Gastroesophageal sphincter (tissue), 4 donors: ENCODE data around the gene DENND6B. TPM values are rescaled to one million over a fixed set of nuclear protein-coding genes. Genes with fewer than 3 reads are reported as not detected.

Source experiments
- ATAC-seq: fragments of 150-250 bp; one replicate; pipeline ENCODE4 v1.9.1; 2016; ENCODE audit warnings: mild to moderate bottlenecking, moderate library complexity
- H3K27ac ChIP-seq, 4 donors: fragments of 200-600 bp; sonication (generic) in 3 of 4; 1 replicate in 3 of 4; 2 replicates in 1 of 4; pipeline ENCODE4 v1.5.1; 2016 to 2019
- H3K27me3 ChIP-seq: fragments of 200-600 bp; sonication (generic); one replicate; pipeline ENCODE4 v1.5.1; 2019
- H3K36me3 ChIP-seq, 2 donors: fragments of 200-600 bp; sonication (generic); one replicate each; pipeline ENCODE4 v1.5.1; 2019; ENCODE audit warnings: control low read depth in 1 of 2
- H3K4me1 ChIP-seq, 3 donors: fragments of 200-600 bp; sonication (generic); 1 replicate in 2 of 3; 2 replicates in 1 of 3; pipeline ENCODE4 v1.5.1; 2016 to 2019; ENCODE audit warnings: control low read depth in 2 of 3
- H3K4me3 ChIP-seq, 2 donors: fragments of 200-600 bp; sonication (generic); one replicate each; pipeline ENCODE4 v1.5.1; 2019; ENCODE audit warnings: mild to moderate bottlenecking in 1 of 2, moderate library complexity in 1 of 2
- H3K9me3 ChIP-seq, 3 donors: fragments of 200-600 bp; sonication (generic); one replicate each; pipeline ENCODE4 v1.5.1; 2017 to 2019; ENCODE audit warnings: control low read depth in 2 of 3
- EP300 ChIP-seq: sonication (generic); formaldehyde crosslinking; IDR thresholded peaks from one replicate; pipeline ENCODE4 v1.6.1; 2017; ENCODE audit warnings: antibody characterized with exemption, mild to moderate bottlenecking
- POLR2A ChIP-seq, 2 donors: fragments of 450-650 bp; IDR thresholded peaks; one replicate each; pipeline ENCODE4 v1.6.1; 2017; ENCODE audit warnings: antibody characterized with exemption in 2 of 2, mild to moderate bottlenecking in 2 of 2, moderate library complexity in 1 of 2
- POLR2AphosphoS5 ChIP-seq: sonication (generic); formaldehyde crosslinking; IDR thresholded peaks from one replicate; pipeline ENCODE4 v1.6.1; 2017; ENCODE audit warnings: antibody characterized with exemption
- whole genome bisulfite sequencing, 2 donors: methylation state at CpG; one replicate each; pipeline ENCODE4 v1.1.5; 2018; ENCODE audit warnings: low coverage in 1 of 2; 5-methylcytosine and 5-hydroxymethylcytosine counted together
- total RNA-seq, 4 donors: library from RNA; depleted of rRNA; stranded (reverse); fragments of >200 nt; gene quantifications; one replicate each; pipeline ENCODE4 v1.1.0, GENCODE V29; 2016
- TF ChIP-seq, protein P1 (sequence below), 4 experiments: fragments of 200-600 bp in 2 of 4; fragments of 450-650 bp in 2 of 4; sonication (generic) in 1 of 4; IDR thresholded peaks; one replicate each; pipeline ENCODE4 v1.5.1; 2017 to 2019; ENCODE audit warnings: antibody characterized with exemption in 4 of 4, mild to moderate bottlenecking in 2 of 4, moderate library complexity in 2 of 4

The DENND6B gene
- total RNA-seq, 4 donors from 2014 or later: 2.0 to 4.8 (median 2.8) TPM

DNA sequence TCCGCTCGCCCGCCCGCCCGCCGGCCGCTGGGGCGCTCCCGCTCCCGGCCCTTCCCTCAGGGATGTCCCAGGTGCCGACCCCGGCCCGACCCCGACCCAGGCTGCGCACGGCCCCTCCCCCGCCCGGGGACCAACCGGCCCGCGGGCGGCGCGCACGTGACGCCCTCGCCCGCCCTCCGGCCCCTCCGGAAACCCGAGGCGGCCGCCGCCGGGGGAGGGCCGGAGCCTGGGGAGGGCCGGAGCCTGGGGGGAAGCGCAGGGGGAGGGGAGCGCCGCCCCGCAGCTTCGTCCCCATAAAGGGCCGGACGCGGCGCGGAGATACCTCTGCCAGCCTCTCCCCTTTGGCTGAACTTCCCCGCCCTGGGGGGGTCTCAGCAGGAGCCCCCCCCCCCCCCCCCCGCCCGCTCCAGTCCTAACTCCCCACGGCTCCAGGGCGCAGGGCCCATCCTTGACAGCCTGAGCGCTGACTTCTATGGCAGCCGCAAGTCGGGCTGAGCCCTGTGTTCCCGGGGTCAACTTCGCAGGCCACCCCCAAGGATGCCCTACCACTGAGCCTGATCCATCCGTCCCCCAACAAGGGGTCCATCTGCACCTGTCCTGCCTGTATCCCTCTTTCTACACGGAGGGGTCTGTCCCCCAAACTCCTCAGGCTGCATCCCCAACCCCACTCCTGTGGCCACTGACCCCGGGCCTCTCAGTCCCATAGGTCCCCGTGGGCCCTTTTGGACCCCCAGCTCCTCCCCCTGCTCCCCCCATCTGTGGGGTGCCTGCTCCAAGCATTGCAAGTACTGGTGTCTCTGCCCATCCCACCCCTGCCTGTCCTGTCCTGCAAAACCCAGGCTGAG lies 65.0 kb downstream of the DENND6B start, which contains the start of gene MAPK12:
MAPK12 (minus strand) TSS at position 69 of the 845 bp plus-strand sequence. CDS start 174 bp downstream, outside the sequence.
- Histone ChIP-seq H3K4me3 (peak within 1 kb of the TSS; percentile 15 to 60), H3K4me1 (peaks cover 0 to 49% (median 6%) of the 10 kb centered on the region in 3 donors), H3K9me3 (no peaks in the 10 kb centered on the region), H3K36me3 (peaks cover 0 to 5% of the 10 kb centered on the region in 2 donors), H3K27ac (peak within 1 kb of the TSS in 3 of 4 donors; percentile 70 to 78 (median 75)), H3K27me3 (peaks cover 57% of the 10 kb centered on the region)
- TF ChIP-seq POLR2AphosphoS5: no peak
- no peak for TF ChIP-seq POLR2A (IDR thresholded peaks at IDR 0.05)
- TF ChIP-seq EP300: no peak
- TF ChIP-seq, protein P1, sequence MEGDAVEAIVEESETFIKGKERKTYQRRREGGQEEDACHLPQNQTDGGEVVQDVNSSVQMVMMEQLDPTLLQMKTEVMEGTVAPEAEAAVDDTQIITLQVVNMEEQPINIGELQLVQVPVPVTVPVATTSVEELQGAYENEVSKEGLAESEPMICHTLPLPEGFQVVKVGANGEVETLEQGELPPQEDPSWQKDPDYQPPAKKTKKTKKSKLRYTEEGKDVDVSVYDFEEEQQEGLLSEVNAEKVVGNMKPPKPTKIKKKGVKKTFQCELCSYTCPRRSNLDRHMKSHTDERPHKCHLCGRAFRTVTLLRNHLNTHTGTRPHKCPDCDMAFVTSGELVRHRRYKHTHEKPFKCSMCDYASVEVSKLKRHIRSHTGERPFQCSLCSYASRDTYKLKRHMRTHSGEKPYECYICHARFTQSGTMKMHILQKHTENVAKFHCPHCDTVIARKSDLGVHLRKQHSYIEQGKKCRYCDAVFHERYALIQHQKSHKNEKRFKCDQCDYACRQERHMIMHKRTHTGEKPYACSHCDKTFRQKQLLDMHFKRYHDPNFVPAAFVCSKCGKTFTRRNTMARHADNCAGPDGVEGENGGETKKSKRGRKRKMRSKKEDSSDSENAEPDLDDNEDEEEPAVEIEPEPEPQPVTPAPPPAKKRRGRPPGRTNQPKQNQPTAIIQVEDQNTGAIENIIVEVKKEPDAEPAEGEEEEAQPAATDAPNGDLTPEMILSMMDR (IDR thresholded peaks at IDR 0.05): no peak
- 0 to 25% methylated on average over 1 to 9 of the region's 61 CpGs for WGBS, 2 donors
- peak; percentile 52 for ATAC-seq

DNA sequence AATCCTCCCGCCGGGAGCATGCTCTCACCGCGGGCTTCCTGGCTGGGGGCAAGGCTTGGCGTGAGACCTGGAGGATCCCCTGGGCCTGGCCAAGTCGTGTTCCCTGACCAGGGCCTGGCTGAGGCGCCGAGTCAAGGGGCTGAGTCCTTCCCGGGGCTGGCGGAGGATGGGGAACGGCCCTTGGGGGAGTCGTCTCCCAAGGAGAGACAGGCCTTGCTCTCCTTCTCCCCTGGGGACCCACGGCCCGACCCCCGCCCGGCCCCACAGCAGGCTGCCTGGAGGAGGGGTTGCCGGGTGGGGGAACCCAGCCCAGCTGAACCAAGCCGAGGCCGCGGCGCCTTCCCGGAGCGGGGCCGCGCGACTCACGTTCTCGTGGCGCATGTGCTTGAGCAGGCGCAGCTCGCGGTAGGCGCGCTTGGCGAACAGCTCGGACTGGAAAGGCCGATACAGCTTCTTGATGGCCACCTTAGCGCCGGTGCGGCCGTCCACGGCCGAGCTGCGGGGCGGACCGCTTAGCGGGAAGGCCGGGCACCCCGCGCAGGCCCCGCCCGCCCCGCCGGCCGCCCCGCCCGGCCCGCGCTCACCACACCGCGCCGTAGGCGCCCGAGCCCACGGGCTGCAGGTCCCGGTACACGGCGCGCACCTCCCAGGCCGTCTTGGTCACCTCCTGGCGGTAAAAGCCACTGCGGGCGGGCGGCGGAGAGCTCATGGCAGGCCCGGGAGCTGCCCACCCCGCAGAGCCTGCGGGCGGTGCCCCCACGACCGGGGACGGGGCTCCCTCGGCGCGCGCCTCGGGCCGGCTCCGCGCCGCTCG lies 65.8 kb downstream of the DENND6B start:
- WGBS, 2 donors: no CpG with 5 or more reads among the region's 92 CpGs
- Histone ChIP-seq H3K36me3 (peaks cover 0 to 5% of the 10 kb centered on the region in 2 donors), H3K27ac (peak overlapping the region in 3 of 4 donors; percentile 70 to 78 (median 75)), H3K4me1 (peaks cover 0 to 45% (median 6%) of the 10 kb centered on the region in 3 donors), H3K27me3 (peaks cover 57% of the 10 kb centered on the region), H3K4me3 (peak overlapping the region; percentile 15 to 60), H3K9me3 (no peaks in the 10 kb centered on the region)
- peak; percentile 54 for ATAC-seq
- TF ChIP-seq POLR2A (IDR thresholded peaks at IDR 0.05): peak in 1 of 2 donors; percentile 23
- TF ChIP-seq, protein P1 (IDR thresholded peaks at IDR 0.05): no peak
- TF ChIP-seq POLR2AphosphoS5: no peak
- TF ChIP-seq EP300: no peak

DNA sequence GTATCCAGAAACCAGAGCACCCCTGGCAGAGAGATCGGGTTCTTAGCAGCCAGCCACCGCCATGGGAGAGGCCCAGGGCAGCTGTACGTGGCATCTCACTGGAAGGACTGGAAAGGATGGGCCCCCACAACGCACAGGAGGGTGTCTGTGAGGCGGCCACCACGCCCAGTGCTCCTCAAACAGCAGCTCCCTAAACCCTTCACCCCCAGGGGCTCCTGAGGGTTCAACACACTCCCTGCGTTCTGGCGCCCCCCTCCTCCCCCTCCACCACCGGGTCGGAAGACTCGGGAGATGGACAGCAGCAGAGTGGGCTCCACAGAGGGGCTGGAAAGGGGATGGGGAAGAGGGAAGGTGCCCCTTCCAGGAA lies 66.4 kb downstream of the DENND6B start:
- H3K36me3 ChIP-seq: peaks cover 0 to 5% of the 10 kb centered on the region in 2 donors
- no peak for TF ChIP-seq EP300
- no peak for TF ChIP-seq POLR2A (IDR thresholded peaks at IDR 0.05)
- TF ChIP-seq, protein P1 (IDR thresholded peaks at IDR 0.05): no peak
- TF ChIP-seq POLR2AphosphoS5: no peak
- WGBS, 2 donors: 50% methylated on average over 1 of the region's 11 CpGs; no CpG with 5 or more reads in 1 of the 2 donors
- H3K4me3 ChIP-seq: peak overlapping the region; percentile 15 to 60
- H3K4me1 ChIP-seq: peaks cover 0 to 45% (median 6%) of the 10 kb centered on the region in 3 donors
- H3K9me3 ChIP-seq: no peaks in the 10 kb centered on the region
- no peak for ATAC-seq
- H3K27me3 ChIP-seq: peaks cover 57% of the 10 kb centered on the region
- peak overlapping the region in 3 of 4 donors; percentile 70 to 78 (median 75) for H3K27ac ChIP-seq

DNA sequence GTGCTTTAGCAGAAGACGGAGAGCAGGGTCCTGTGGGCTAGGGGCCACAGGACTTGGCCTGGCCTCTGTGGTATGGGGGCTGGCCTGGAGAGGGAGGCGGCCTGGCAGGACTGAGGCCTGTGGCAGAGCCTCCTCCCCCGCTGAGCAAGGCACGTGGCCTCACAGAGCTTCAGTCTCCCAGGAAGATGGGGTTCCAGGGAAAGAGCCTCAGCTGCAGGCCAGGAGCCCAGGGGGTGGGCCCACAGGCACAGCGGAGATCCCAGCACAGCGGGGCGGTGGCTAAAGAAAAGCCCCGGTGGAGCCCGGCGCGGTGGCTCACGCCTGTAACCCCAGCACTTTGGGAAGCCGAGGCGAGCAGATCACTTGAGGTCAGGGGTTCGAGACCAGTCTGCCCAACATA lies 67.5 kb downstream of the DENND6B start:
- no peak overlapping the region for H3K27ac ChIP-seq
- TF ChIP-seq, protein P1 (IDR thresholded peaks at IDR 0.05): no peak
- TF ChIP-seq POLR2AphosphoS5: no peak
- H3K36me3 ChIP-seq: peaks cover 0 to 12% of the 10 kb centered on the region in 2 donors
- WGBS, 2 donors: 50 to 100% methylated on average over 1 to 2 of the region's 15 CpGs
- no peaks in the 10 kb centered on the region for H3K9me3 ChIP-seq
- H3K4me1 ChIP-seq: peaks cover 0 to 45% (median 6%) of the 10 kb centered on the region in 3 donors
- no peak for ATAC-seq
- peaks cover 57% of the 10 kb centered on the region for H3K27me3 ChIP-seq
- H3K4me3 ChIP-seq: no peak overlapping the region

Other genes starting within 250 kb of the DENND6B start
- gene MLC1, start 241.6 kb downstream of the DENND6B start, total RNA-seq: under 1 TPM in 2 of 4 donors, not detected in 2; 0.07 to 0.13 TPM
- under 1 TPM in 1 of 4 donors, not detected in 3; 0.78 TPM for gene MOV10L1, start 237.0 kb downstream of the DENND6B start, total RNA-seq
- gene PANX2, start 156.3 kb downstream of the DENND6B start, total RNA-seq: under 1 TPM in 2 of 4 donors, not detected in 2; 0.13 to 0.46 TPM
- gene TRABD, start 141.1 kb downstream of the DENND6B start, total RNA-seq: 10 to 100 TPM; 15.7 to 22.0 (median 19.0) TPM
- gene SELENOO, start 126.0 kb downstream of the DENND6B start, total RNA-seq: 10 to 100 TPM; 19.9 to 42.6 (median 27.3) TPM
- gene TUBGCP6, start 82.0 kb downstream of the DENND6B start, total RNA-seq: 10 to 100 TPM; 26.1 to 48.3 (median 37.4) TPM
- 10 to 100 TPM in 3 of 4 donors, 1 to 10 TPM in 1; 9.4 to 24.7 (median 12.5) TPM for gene HDAC10, start 75.7 kb downstream of the DENND6B start, total RNA-seq
- gene MAPK12, start 65.3 kb downstream of the DENND6B start, total RNA-seq: 10 to 100 TPM; 10.1 to 18.4 (median 14.0) TPM
- gene MAPK11, start 56.6 kb downstream of the DENND6B start, total RNA-seq: 10 to 100 TPM in 2 of 4 donors, 1 to 10 TPM in 2; 6.8 to 11.5 (median 10.4) TPM
- gene PLXNB2, start 19.4 kb downstream of the DENND6B start, total RNA-seq: 100 to 1,000 TPM in 2 of 4 donors, 10 to 100 TPM in 2; 93.2 to 207 (median 102) TPM
- 10 to 100 TPM; 52.2 to 73.5 (median 64.2) TPM for gene PPP6R2, start 16.3 kb upstream of the DENND6B start, total RNA-seq
- 100 to 1,000 TPM in 1 of 4 donors, 10 to 100 TPM in 3; 63.7 to 122 (median 64.4) TPM for gene SBF1, start 148.0 kb upstream of the DENND6B start, total RNA-seq
- under 1 TPM in 1 of 4 donors, not detected in 3; 0.40 TPM for gene ADM2, start 154.5 kb upstream of the DENND6B start, total RNA-seq
- not detected for gene MIOX, start 159.8 kb upstream of the DENND6B start, total RNA-seq
- gene LMF2, start 180.7 kb upstream of the DENND6B start, total RNA-seq: 10 to 100 TPM; 35.5 to 58.4 (median 45.1) TPM
- 10 to 100 TPM; 34.8 to 45.0 (median 42.1) TPM for gene NCAPH2, start 181.2 kb upstream of the DENND6B start, total RNA-seq
- gene SCO2, start 198.6 kb upstream of the DENND6B start, total RNA-seq: 1 to 10 TPM in 2 of 4 donors, not detected in 2; 1.2 to 1.8 TPM
- 10 to 100 TPM; 18.5 to 55.1 (median 39.3) TPM for gene TYMP, start 203.0 kb upstream of the DENND6B start, total RNA-seq
- gene KLHDC7B, start 218.9 kb upstream of the DENND6B start, total RNA-seq: under 1 TPM in 3 of 4 donors, not detected in 1; 0.08 to 0.31 (median 0.27) TPM
- not detected for gene SYCE3, start 235.9 kb upstream of the DENND6B start, total RNA-seq